Right lobe of liver (tissue), 6 donors: Measurements from ENCODE around the gene CCDC170. TPM values are rescaled to one million over a fixed set of nuclear protein-coding genes. Genes with fewer than 3 reads are reported as not detected.

Experiments
- ATAC-seq, 4 donors: fragments of 200-7000 bp; cut with Tn5 transposase; one replicate each; pipeline ENCODE4 v1.9.1; 2020; ENCODE audit warnings: mild to moderate bottlenecking in 4 of 4, moderate library complexity in 4 of 4
- DNase-seq, 3 donors: peaks; one replicate each; pipeline ENCODE4 v3.0.0-alpha.2; 2020
- H3K27ac ChIP-seq, 3 donors: fragments of 200-600 bp; one replicate each; pipeline ENCODE4 v1.8.0; 2022
- H3K27me3 ChIP-seq, 2 donors: fragments of 200-600 bp; one replicate each; pipeline ENCODE4 v1.8.0; 2022
- H3K36me3 ChIP-seq, 4 donors: fragments of 200-600 bp; sonication (generic) in 1 of 4; one replicate each; pipeline versions ENCODE4 v1.5.1 to v1.8.0; 2017 to 2022; ENCODE audit warnings: control low read depth in 1 of 4
- H3K4me1 ChIP-seq, 4 donors: fragments of 200-600 bp; sonication (generic) in 1 of 4; one replicate each; pipeline versions ENCODE4 v1.5.1 to v1.8.0; 2017 to 2022; ENCODE audit warnings: control low read depth in 1 of 4
- H3K4me3 ChIP-seq, 3 donors: fragments of 200-600 bp; one replicate each; pipeline ENCODE4 v1.8.0; 2022
- H3K9me3 ChIP-seq, 4 donors: fragments of 200-600 bp; sonication (generic) in 1 of 4; one replicate each; pipeline versions ENCODE4 v1.5.1 to v1.8.0; 2017 to 2022; ENCODE audit warnings: control low read depth in 1 of 4
- POLR2A ChIP-seq: fragments of 450-650 bp; IDR thresholded peaks from one replicate; pipeline ENCODE4 v1.6.1; 2017; ENCODE audit warnings: antibody characterized with exemption, mild to moderate bottlenecking
- WGBS: methylation state at CpG from one replicate; pipeline ENCODE4 v1.1.6; 2018; ENCODE audit warnings: low coverage, low lambda C conversion rate; ENCODE audit not compliant: insufficient coverage; ENCODE audit errors: missing lambda C conversion rate; 5-methylcytosine and 5-hydroxymethylcytosine counted together
- intact Hi-C, 2 donors: fragments of 100-400 bp; cut with DNase I; formaldehyde crosslinking; loops; one replicate each; pipeline versions ENCODE4 v1.11.2 to v1.14.1; 2022
- total RNA-seq, 6 experiments: library from RNA; depleted of rRNA in 2 of 6; stranded (reverse); fragments of >200 nt in 2 of 6; fragmentation: NEBNext Ultra II Directional in 3 of 6; extraction: Animal tissue kit (Norgen Biotek cat#: 25700) in 3 of 6; gene quantifications; one replicate each; pipeline versions ENCODE4 v1.1.0 to v1.2.4, GENCODE V29; 2016 to 2023
- TF ChIP-seq, protein P1 (sequence below), 4 donors: fragments of 200-600 bp in 3 of 4; fragments of 450-650 bp in 1 of 4; IDR thresholded peaks; one replicate each; pipeline versions ENCODE4 v1.5.1 to v1.8.0; 2016 to 2022; ENCODE audit warnings: antibody characterized with exemption in 4 of 4, mild to moderate bottlenecking in 2 of 4
- donor health status: DM: no; HTN: yes; CAD: no.
- donor health status: DM: no; HTN: no; CAD: no.
- donor health status: DM: no; HTN: no; CAD: no.
- donor health status: DM: no; HTN: yes; CAD: no.
- donor health status: DM: no; HTN: yes; CAD: no.

The CCDC170 gene
- total RNA-seq, 6 experiments from 2014 or later = 0.31 to 0.93 (median 0.55) TPM

DNA sequence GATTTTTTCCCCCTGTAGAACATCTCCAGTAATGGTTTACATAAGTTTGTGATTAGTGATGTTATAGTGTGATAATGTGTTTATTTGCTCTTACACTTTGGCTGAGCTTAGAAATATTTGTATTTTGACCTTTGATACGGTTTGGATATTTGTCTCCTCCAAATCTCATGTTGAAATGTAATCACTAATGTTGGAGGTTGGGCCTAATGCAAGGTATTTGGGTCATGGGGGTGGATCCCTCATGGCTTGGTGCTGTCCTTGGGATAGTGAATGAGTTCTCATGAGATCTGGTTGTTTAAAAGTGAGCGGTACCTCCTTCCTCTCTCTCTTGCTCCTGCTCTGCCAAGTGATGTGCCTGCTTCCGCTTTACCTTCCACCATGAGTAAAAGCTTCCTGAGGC lies 147.2 kb downstream of the CCDC170 start:
- no peak for TF ChIP-seq POLR2A
- DNase-seq (peak in 1 of 3 donors; percentile 68), ATAC-seq (peak; percentile 92 to 96 (median 94))
- Histone ChIP-seq H3K4me3 (peak overlapping the region in 1 of 3 donors; percentile 17), H3K27ac (peak overlapping the region in 2 of 3 donors; percentile 58 to 69), H3K4me1 (peaks cover 0 to 15% (median 3%) of the 10 kb centered on the region in 4 donors), H3K9me3 (no peaks in the 10 kb centered on the region), H3K27me3 (no peaks in the 10 kb centered on the region), H3K36me3 (no peaks in the 10 kb centered on the region)
- intact Hi-C loops = no loop called here
- 13% methylated on average over 3 of the region's 3 CpGs for WGBS

DNA sequence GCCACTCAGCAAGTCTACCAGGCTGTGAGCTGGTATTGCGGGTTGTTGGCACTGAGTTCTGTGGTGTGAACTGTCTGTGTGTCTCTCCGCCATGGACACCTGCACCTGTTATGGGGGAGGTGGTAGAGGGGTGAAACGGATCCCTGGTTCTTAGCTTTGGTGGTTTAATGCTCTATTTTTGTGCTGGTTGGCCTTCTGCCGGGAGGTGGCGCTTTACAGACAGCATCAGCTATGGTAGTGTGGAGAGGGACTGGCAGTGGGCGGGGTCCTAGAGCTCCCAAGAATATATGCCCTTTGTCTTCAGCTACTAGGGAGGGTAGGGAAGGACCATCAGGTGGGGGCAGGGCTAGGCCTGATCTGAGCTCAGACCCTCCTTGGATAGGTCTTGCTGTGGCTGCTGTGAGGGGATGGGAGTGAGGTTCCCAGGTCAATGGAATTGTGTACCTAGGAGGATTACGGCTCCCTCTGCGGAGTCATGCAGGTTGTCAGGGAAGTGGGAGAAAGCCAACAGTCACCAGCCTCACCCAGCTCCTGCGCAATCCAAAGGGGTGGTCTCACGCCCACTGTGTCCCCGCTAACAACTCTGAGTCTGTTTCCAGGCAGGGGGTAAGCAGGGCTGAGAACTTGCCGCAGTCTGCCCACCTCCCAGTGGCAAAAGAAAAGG lies 154.3 kb downstream of the CCDC170 start:
- WGBS = 78% methylated on average over 9 of the region's 12 CpGs
- intact Hi-C loops = no loop called here
- Histone ChIP-seq H3K27me3 (no peaks in the 10 kb centered on the region), H3K9me3 (no peaks in the 10 kb centered on the region), H3K4me3 (no peak overlapping the region), H3K27ac (no peak overlapping the region), H3K36me3 (no peaks in the 10 kb centered on the region), H3K4me1 (peaks cover 0 to 19% (median 7%) of the 10 kb centered on the region in 4 donors)
- TF ChIP-seq POLR2A = no peak
- TF ChIP-seq, protein P1, sequence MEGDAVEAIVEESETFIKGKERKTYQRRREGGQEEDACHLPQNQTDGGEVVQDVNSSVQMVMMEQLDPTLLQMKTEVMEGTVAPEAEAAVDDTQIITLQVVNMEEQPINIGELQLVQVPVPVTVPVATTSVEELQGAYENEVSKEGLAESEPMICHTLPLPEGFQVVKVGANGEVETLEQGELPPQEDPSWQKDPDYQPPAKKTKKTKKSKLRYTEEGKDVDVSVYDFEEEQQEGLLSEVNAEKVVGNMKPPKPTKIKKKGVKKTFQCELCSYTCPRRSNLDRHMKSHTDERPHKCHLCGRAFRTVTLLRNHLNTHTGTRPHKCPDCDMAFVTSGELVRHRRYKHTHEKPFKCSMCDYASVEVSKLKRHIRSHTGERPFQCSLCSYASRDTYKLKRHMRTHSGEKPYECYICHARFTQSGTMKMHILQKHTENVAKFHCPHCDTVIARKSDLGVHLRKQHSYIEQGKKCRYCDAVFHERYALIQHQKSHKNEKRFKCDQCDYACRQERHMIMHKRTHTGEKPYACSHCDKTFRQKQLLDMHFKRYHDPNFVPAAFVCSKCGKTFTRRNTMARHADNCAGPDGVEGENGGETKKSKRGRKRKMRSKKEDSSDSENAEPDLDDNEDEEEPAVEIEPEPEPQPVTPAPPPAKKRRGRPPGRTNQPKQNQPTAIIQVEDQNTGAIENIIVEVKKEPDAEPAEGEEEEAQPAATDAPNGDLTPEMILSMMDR (IDR thresholded peaks at IDR 0.05) = no peak
- DNase-seq (no peak), ATAC-seq (no peak)

DNA sequence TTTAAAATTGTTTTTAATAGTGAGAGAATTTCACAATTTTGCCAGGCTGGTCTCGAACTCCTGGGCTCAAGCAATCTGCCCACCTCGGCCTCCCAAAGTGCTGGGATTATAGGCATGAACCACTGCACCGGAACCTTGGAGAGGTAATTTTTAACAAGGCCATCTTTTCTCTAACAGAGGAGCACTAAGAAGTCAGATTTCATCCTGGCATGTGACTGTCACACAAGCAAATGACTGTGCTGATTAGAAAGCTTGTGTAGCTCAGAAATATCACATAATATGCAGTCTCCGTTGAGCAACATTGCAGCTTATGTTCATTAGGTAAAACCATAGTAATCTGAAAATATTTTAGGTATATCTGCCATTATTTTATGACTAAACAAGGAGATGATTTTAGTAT lies 156.0 kb downstream of the CCDC170 start:
- DNase-seq (no peak), ATAC-seq (no peak)
- no peak overlapping the region for H3K27ac ChIP-seq
- WGBS = 59% methylated on average over 4 of the region's 4 CpGs
- H3K9me3 ChIP-seq = no peaks in the 10 kb centered on the region
- no peak for TF ChIP-seq POLR2A
- TF ChIP-seq, protein P1 (IDR thresholded peaks at IDR 0.05) = no peak
- intact Hi-C loops = no loop called here
- peaks cover 0 to 19% (median 7%) of the 10 kb centered on the region in 4 donors for H3K4me1 ChIP-seq
- H3K27me3 ChIP-seq = no peaks in the 10 kb centered on the region
- no peak overlapping the region for H3K4me3 ChIP-seq
- no peaks in the 10 kb centered on the region for H3K36me3 ChIP-seq

DNA sequence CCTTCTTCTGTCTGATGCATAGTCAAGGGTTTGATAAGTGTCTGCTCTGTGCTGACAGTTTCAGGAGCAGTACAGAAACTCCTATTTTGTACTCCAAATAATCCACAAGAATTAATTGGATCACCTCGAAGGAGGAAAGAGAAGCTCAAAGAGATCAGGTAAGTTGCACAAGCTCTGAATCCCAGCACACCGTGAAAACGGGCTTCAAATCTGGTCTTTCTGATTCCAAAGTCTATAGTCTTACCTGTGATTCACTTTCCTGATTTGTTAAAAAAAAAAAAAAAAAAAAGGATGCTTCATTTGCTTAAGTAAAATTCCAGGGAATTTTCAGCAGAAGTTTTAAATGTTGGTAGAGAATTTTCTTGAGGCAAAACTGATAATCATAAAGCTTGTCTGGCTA lies 157.8 kb downstream of the CCDC170 start:
- intact Hi-C loops = no loop called here
- Histone ChIP-seq H3K36me3 (no peaks in the 10 kb centered on the region), H3K4me1 (peaks cover 0 to 19% (median 7%) of the 10 kb centered on the region in 4 donors), H3K4me3 (no peak overlapping the region), H3K27ac (peak overlapping the region in 1 of 3 donors; percentile 35), H3K9me3 (no peaks in the 10 kb centered on the region), H3K27me3 (no peaks in the 10 kb centered on the region)
- ATAC-seq = peak; percentile 28 to 52 (median 38)
- no peak for DNase-seq
- TF ChIP-seq POLR2A = no peak
- TF ChIP-seq, protein P1 (IDR thresholded peaks at IDR 0.05) = no peak
- WGBS = 33% methylated on average over 3 of the region's 3 CpGs

DNA sequence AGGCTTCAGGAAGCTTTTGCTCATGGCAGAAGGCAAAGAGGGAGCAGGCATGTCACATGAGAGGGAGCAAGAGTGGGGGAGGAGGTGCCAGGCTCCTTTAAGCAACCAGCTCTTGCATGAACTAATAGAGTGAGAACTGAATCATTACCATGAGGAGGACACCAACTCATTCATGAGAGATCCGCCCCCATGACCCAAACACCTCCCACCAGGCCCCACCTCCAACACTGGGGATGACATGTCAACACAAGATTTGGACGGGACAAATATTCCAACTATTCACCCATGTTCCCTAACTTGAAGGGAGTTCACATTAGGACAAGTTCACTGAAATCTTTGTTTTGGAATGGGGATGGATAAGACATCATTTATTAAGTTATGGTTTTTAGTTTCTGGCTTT lies 158.5 kb downstream of the CCDC170 start:
- DNase-seq = peak; percentile 39 to 65 (median 65)
- peaks cover 0 to 19% (median 7%) of the 10 kb centered on the region in 4 donors for H3K4me1 ChIP-seq
- no peak overlapping the region for H3K4me3 ChIP-seq
- H3K27ac ChIP-seq = peak overlapping the region in 1 of 3 donors; percentile 35
- intact Hi-C loops = no loop called here
- TF ChIP-seq, protein P1 (IDR thresholded peaks at IDR 0.05) = no peak
- TF ChIP-seq POLR2A = no peak
- H3K36me3 ChIP-seq = no peaks in the 10 kb centered on the region
- no peaks in the 10 kb centered on the region for H3K9me3 ChIP-seq
- 23% methylated on average over 2 of the region's 2 CpGs for WGBS
- peak; percentile 72 to 82 (median 74) for ATAC-seq
- H3K27me3 ChIP-seq = no peaks in the 10 kb centered on the region
